ENCODE data around the gene PKNOX2.

DNA sequence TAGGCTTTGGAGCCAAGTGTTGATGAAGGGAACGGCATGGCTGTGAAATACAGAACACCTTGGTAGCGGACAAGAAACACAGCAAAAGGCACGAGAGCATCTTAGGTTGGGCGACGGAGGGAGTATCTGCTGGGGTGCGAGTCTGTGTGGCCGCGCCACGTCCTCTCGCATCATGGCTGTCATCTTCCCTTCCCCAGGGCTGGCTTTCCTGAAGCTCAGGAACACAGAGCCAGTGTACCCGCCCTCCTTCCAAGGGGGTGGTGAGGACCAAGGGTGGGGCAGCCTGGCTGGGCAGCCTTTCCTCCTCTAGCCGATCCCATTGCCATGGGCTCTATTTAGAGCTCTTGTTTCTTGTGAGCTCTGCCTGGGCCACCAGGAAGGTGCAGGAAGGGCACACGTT is 177.1 kb downstream of the PKNOX2 start:
- TF ChIP-seq TAF1 (IDR thresholded peaks at IDR 0.05; ENCODE audit: borderline replicate concordance, low read depth, low read length) (no peak), POLR2A (IDR thresholded peaks at IDR 0.05; ENCODE audit: low read depth, low read length) (no peak)

All from GM12892 (cell line).